Endodermal cell (in vitro differentiated cells): ENCODE data around the gene OPRM1. TPM values are rescaled to one million over a fixed set of nuclear protein-coding genes. Genes with fewer than 3 reads are reported as not detected.

ENCODE experiments used
- DNase-seq: peaks from one replicate; pipeline ENCODE4 v3.0.0-alpha.2; 2017
- H3K27ac ChIP-seq: 2 replicates; pipeline ENCODE4 v1.5.1; 2013; ENCODE audit warnings: mild to moderate bottlenecking, low read depth, low read length, moderate library complexity
- H3K27me3 ChIP-seq: 2 replicates; pipeline ENCODE4 v1.6.1; 2013; ENCODE audit warnings: mild to moderate bottlenecking, low read length, moderate library complexity; ENCODE audit not compliant: insufficient read depth, control insufficient read depth, poor library complexity, severe bottlenecking
- H3K36me3 ChIP-seq: 2 replicates; pipeline ENCODE4 v1.7.0; 2013; ENCODE audit warnings: mild to moderate bottlenecking, low read length, moderate library complexity; ENCODE audit not compliant: control insufficient read depth, insufficient read depth
- H3K4me1 ChIP-seq: one replicate; pipeline ENCODE4 v1.7.0; 2013; ENCODE audit warnings: low read length; ENCODE audit not compliant: control insufficient read depth, insufficient read depth
- H3K4me3 ChIP-seq: 2 replicates; pipeline ENCODE4 v1.5.1; 2013; ENCODE audit warnings: mild to moderate bottlenecking, low read length, moderate library complexity
- H3K9ac ChIP-seq: 2 replicates; pipeline ENCODE4 v1.6.1; 2013; ENCODE audit warnings: mild to moderate bottlenecking, low read length, moderate library complexity; ENCODE audit not compliant: poor library complexity, severe bottlenecking; ENCODE audit errors: extremely low read depth
- H3K9me3 ChIP-seq: 2 replicates; pipeline ENCODE4 v1.6.1; 2013; ENCODE audit warnings: mild to moderate bottlenecking, low read length, moderate library complexity; ENCODE audit not compliant: control insufficient read depth
- H3K27ac Mint-ChIP-seq: 2 replicates; pipeline ENCODE4 v1.8.0; 2020; ENCODE audit warnings: mixed read lengths
- H3K27me3 Mint-ChIP-seq: 2 replicates; pipeline ENCODE4 v1.8.0; 2021; ENCODE audit warnings: mild to moderate bottlenecking, mixed read lengths; ENCODE audit not compliant: insufficient read depth
- H3K36me3 Mint-ChIP-seq: 2 replicates; pipeline ENCODE4 v1.8.0; 2020; ENCODE audit warnings: low read depth, mixed read lengths
- H3K4me1 Mint-ChIP-seq: 2 replicates; pipeline ENCODE4 v1.8.0; 2020; ENCODE audit warnings: mixed read lengths
- H3K4me3 Mint-ChIP-seq: 2 replicates; pipeline ENCODE4 v1.8.0; 2020; ENCODE audit warnings: mild to moderate bottlenecking, moderate library complexity, mixed read lengths
- H3K9me3 Mint-ChIP-seq: 2 replicates; pipeline ENCODE4 v1.8.0; 2020; ENCODE audit warnings: mild to moderate bottlenecking, mixed read lengths
- CTCF ChIP-seq: fragments of 200-600 bp; sonication (generic); conservative IDR thresholded peaks from 2 replicates; pipeline ENCODE4 v1.5.0; 2021; ENCODE audit warnings: antibody characterized with exemption, mild to moderate bottlenecking
- WGBS, 2 experiments: methylation state at CpG; one replicate each; pipeline versions ENCODE4 v1.1.5 to v1.1.7; 2013; ENCODE audit warnings: missing lambda C conversion rate in 2 of 2, mixed read lengths in 1 of 2; ENCODE audit not compliant: insufficient coverage in 1 of 2, insufficient read length in 1 of 2; 5-methylcytosine and 5-hydroxymethylcytosine counted together
- total RNA-seq, 2 donors: library from RNA; stranded (reverse); fragmentation: NEBNext Ultra II Directional in 1 of 2; extraction: Animal tissue kit (Norgen Biotek cat#: 25700) in 1 of 2; gene quantifications; 2 replicates in 1 of 2; 3 replicates in 1 of 2; pipeline ENCODE4 v1.2.1, GENCODE V29; 2021

Gene OPRM1
- total RNA-seq, 2 donors from 2014 or later, result not detected

GRCh38 chr6:154058963-154059680, 20.1 kb downstream of the OPRM1 start:
- Histone ChIP-seq H3K9me3 (no peaks in the 10 kb centered on the region), H3K9ac (no peak overlapping the region), H3K27me3 (no peaks in the 10 kb centered on the region), H3K36me3 (no peaks in the 10 kb centered on the region), H3K4me3 (no peak overlapping the region), H3K27ac (no peak overlapping the region), H3K4me1 (no peaks in the 10 kb centered on the region)
- Mint-ChIP-seq H3K27me3 (no peaks in the 10 kb centered on the region), H3K9me3 (no peaks in the 10 kb centered on the region), H3K27ac (no peak overlapping the region), H3K36me3 (no peaks in the 10 kb centered on the region), H3K4me3 (no peak overlapping the region), H3K4me1 (no peaks in the 10 kb centered on the region)
- 83 to 90% methylated on average over 3 to 4 of the region's 4 CpGs for WGBS, 2 experiments
- no peak for TF ChIP-seq CTCF
- DNase-seq, result no peak

GRCh38 chr6:154060076-154060475, 21.0 kb downstream of the OPRM1 start:
- Mint-ChIP-seq H3K27me3 (no peaks in the 10 kb centered on the region), H3K36me3 (no peaks in the 10 kb centered on the region), H3K9me3 (no peaks in the 10 kb centered on the region), H3K27ac (no peak overlapping the region), H3K4me3 (no peak overlapping the region), H3K4me1 (no peaks in the 10 kb centered on the region)
- WGBS, 2 experiments, result 85% methylated on average over 3 of the region's 3 CpGs; no CpG with 5 or more reads in 1 of the 2 experiments
- H3K4me3 ChIP-seq, result no peak overlapping the region
- H3K27me3 ChIP-seq, result no peaks in the 10 kb centered on the region
- no peak overlapping the region for H3K27ac ChIP-seq
- H3K9ac ChIP-seq, result no peak overlapping the region
- no peaks in the 10 kb centered on the region for H3K36me3 ChIP-seq
- H3K4me1 ChIP-seq, result no peaks in the 10 kb centered on the region
- no peak for DNase-seq
- no peak for TF ChIP-seq CTCF
- H3K9me3 ChIP-seq, result no peaks in the 10 kb centered on the region

- H3K36me3 ChIP-seq, result no peaks in the 10 kb centered on the region
- H3K4me3 ChIP-seq, result no peak overlapping the region
- WGBS, 2 experiments, result 88% methylated on average over 2 of the region's 2 CpGs; no CpG with 5 or more reads in 1 of the 2 experiments
- Mint-ChIP-seq H3K4me3 (no peak overlapping the region), H3K27ac (no peak overlapping the region), H3K27me3 (no peaks in the 10 kb centered on the region), H3K9me3 (no peaks in the 10 kb centered on the region), H3K36me3 (no peaks in the 10 kb centered on the region), H3K4me1 (no peaks in the 10 kb centered on the region)
- no peaks in the 10 kb centered on the region for H3K4me1 ChIP-seq
- H3K27me3 ChIP-seq, result no peaks in the 10 kb centered on the region
- TF ChIP-seq CTCF, result no peak
- H3K27ac ChIP-seq, result no peak overlapping the region
- H3K9ac ChIP-seq, result no peak overlapping the region
- no peak for DNase-seq
- no peaks in the 10 kb centered on the region for H3K9me3 ChIP-seq
Measured at GRCh38 chr6:154070041-154070440, 31.0 kb downstream of the OPRM1 start.
